Activated CD4-positive, alpha-beta memory T cell treated with anti-CD3 and anti-CD28 coated beads for 36 hours (primary cell): ENCODE measurements around the gene NELL2. TPM values are rescaled to one million over a fixed set of nuclear protein-coding genes. Genes with fewer than 3 reads are reported as not detected.

Source experiments
- CTCF ChIA-PET: fragments of 350-600 bp; sonication (Branson Sonifier 250); formaldehyde crosslinking; loops from one replicate; lab custom pipeline; 2021; ENCODE audit warnings: antibody characterized with exemption, inconsistent platforms; lab: Charles Lee
- POLR2A ChIA-PET: fragments of 350-600 bp; sonication (Branson Sonifier 250); formaldehyde crosslinking; loops from one replicate; lab custom pipeline; 2021; ENCODE audit warnings: antibody characterized with exemption; lab: Charles Lee
- DNase-seq: peaks from one replicate; pipeline ENCODE4 v3.0.0-alpha.2; 2020
- H3K27ac Mint-ChIP-seq: one replicate; pipeline ENCODE4 v1.8.0; 2021; ENCODE audit warnings: mixed read lengths
- H3K27me3 Mint-ChIP-seq: one replicate; pipeline ENCODE4 v1.8.0; 2021; ENCODE audit warnings: mixed read lengths
- H3K36me3 Mint-ChIP-seq: one replicate; pipeline ENCODE4 v1.8.0; 2021; ENCODE audit warnings: mixed read lengths
- H3K4me1 Mint-ChIP-seq: one replicate; pipeline ENCODE4 v1.8.0; 2021; ENCODE audit warnings: low read depth, mixed read lengths
- H3K4me3 Mint-ChIP-seq: one replicate; pipeline ENCODE4 v1.8.0; 2021; ENCODE audit warnings: mild to moderate bottlenecking, mixed read lengths
- H3K9me3 Mint-ChIP-seq: one replicate; pipeline ENCODE4 v1.8.0; 2021; ENCODE audit warnings: mixed read lengths
- intact Hi-C: fragments of 100-400 bp; cut with micrococcal nuclease; formaldehyde crosslinking; loops from one replicate; pipeline ENCODE4 v1.15.1; 2023
- total RNA-seq, 2 experiments: library from RNA; stranded (reverse); gene quantifications; one replicate each; pipeline ENCODE4 v1.2.3, GENCODE V29; 2021

Gene NELL2
- total RNA-seq, 2 experiments from 2014 or later = 40.5 to 43.5 TPM

DNA sequence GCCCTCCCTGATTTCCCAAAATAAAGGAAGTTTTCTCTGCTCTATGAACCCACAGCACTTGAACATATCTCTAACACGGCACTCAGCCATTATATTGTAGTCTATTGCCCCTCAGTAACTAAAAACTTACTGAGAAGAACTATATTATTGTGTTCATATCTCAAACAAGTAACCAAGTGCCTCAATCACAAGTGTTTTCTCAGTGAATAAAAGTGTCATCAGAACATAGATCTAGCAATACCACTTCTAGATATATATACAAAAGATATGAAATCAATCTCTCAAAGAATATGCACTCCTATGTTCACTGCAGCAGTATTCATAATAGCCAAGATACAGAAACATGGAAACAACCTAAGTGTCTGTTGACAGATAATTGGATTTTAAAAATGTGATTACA lies 138.1 kb downstream of the NELL2 start:
- Mint-ChIP-seq H3K36me3 (peaks cover 34% of the 10 kb centered on the region), H3K4me3 (no peak overlapping the region), H3K27ac (no peak overlapping the region), H3K9me3 (peaks cover 17% of the 10 kb centered on the region), H3K27me3 (no peaks in the 10 kb centered on the region), H3K4me1 (no peaks in the 10 kb centered on the region)
- ChIA-PET POLR2A (no interaction called here), CTCF (no interaction called here)
- intact Hi-C loops = no loop called here
- DNase-seq = no peak

DNA sequence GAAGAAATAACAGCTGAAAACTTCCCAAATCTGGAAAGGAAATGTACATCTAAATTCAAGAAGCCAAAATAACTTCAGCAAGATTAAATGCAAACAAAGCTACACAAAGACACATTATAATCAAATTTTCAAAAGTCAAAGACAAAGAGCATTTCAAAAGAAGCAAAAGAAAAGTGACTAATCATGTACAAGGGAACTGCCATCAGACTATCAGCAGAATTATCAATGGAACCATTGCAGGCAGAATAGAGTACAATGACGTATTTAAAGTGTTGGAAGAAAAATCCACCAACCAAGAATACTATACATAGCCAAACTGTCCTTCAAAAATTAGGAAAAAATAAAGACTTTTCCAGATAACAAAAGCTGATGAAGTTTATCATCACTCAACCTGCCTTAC lies 147.5 kb downstream of the NELL2 start:
- POLR2A ChIA-PET = no interaction called here
- H3K27me3 Mint-ChIP-seq = no peaks in the 10 kb centered on the region
- no peaks in the 10 kb centered on the region for H3K4me1 Mint-ChIP-seq
- H3K9me3 Mint-ChIP-seq = peaks cover 57% of the 10 kb centered on the region
- H3K4me3 Mint-ChIP-seq = no peak overlapping the region
- H3K27ac Mint-ChIP-seq = no peak overlapping the region
- H3K36me3 Mint-ChIP-seq = peaks cover 66% of the 10 kb centered on the region
- intact Hi-C loops = no loop called here
- DNase-seq = no peak
- CTCF ChIA-PET = interaction anchor here (0.7 kb wide), 1 partner anchor 46 kb away, joined by 3 read pairs; no protein-coding TSS in a partner anchor

DNA sequence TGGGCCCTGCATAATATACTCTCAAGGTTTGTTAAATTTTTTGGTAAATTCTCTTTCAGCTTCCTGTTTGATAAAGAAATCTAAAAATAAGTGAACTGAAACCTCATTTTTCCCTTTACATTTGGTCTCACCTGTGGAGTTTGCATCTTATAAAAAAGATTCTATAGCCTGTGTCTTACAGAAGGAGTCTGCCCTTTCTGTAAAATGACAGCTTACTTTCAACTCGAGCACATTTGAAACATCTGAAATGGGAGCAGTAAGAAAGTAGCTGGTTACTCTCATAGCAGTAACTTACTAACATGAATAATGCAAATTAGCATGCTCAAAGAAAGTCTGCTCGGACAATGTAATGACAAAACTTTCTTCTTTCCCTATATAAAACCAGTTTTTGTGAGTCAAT lies 155.8 kb downstream of the NELL2 start:
- no peak overlapping the region for H3K27ac Mint-ChIP-seq
- ChIA-PET CTCF (no interaction called here), POLR2A (no interaction called here)
- H3K4me1 Mint-ChIP-seq = peaks cover 12% of the 10 kb centered on the region
- intact Hi-C loops = no loop called here
- no peak for DNase-seq
- no peaks in the 10 kb centered on the region for H3K27me3 Mint-ChIP-seq
- no peak overlapping the region for H3K4me3 Mint-ChIP-seq
- peaks cover 13% of the 10 kb centered on the region for H3K9me3 Mint-ChIP-seq
- H3K36me3 Mint-ChIP-seq = peaks cover 12% of the 10 kb centered on the region

DNA sequence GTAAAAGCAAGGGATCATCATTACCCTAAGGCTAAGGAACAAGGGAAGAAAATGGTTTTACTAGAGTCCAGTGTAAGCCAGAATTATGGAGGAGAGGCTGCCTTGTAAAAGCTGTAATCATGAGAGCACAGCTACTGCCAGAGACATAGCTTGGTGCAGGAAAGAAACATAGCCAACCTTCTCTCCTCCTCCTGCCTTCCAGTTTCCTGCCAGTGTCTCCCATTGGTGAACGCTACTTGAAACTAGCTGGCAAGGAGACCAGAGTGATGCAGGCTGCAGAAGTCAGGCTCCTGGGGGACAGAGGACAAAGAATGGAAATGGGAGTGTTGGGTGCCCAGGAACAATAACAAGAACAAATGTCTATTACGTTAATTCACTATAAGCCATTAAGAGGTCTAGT lies 158.5 kb downstream of the NELL2 start:
- intact Hi-C loops = no loop called here
- H3K27ac Mint-ChIP-seq = no peak overlapping the region
- no peaks in the 10 kb centered on the region for H3K9me3 Mint-ChIP-seq
- ChIA-PET CTCF (no interaction called here), POLR2A (no interaction called here)
- no peak for DNase-seq
- H3K4me3 Mint-ChIP-seq = no peak overlapping the region
- H3K36me3 Mint-ChIP-seq = no peaks in the 10 kb centered on the region
- no peaks in the 10 kb centered on the region for H3K27me3 Mint-ChIP-seq
- peaks cover 12% of the 10 kb centered on the region for H3K4me1 Mint-ChIP-seq

DNA sequence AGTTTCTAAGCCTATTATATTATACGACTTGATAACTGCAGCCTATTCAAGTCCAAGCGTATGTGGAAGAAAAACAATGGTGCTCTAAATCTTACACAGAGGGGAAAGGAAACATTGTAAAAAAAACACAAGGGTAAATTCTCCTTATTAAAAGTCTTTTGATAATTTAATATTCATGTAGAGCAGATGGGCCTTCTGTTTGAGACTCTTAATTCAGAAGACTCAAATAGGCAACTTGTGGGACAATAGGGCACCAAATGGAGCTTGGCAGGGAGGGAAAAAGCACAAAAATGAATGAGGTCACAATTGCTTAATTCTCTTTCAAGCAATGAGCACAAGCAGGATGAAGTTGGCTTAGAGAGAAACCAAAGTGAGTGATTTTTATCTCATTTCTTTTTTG lies 159.4 kb downstream of the NELL2 start:
- intact Hi-C loops = no loop called here
- Mint-ChIP-seq H3K36me3 (no peaks in the 10 kb centered on the region), H3K4me1 (peaks cover 10% of the 10 kb centered on the region), H3K27me3 (no peaks in the 10 kb centered on the region), H3K27ac (no peak overlapping the region), H3K4me3 (no peak overlapping the region), H3K9me3 (no peaks in the 10 kb centered on the region)
- ChIA-PET POLR2A (no interaction called here), CTCF (no interaction called here)
- no peak for DNase-seq

DNA sequence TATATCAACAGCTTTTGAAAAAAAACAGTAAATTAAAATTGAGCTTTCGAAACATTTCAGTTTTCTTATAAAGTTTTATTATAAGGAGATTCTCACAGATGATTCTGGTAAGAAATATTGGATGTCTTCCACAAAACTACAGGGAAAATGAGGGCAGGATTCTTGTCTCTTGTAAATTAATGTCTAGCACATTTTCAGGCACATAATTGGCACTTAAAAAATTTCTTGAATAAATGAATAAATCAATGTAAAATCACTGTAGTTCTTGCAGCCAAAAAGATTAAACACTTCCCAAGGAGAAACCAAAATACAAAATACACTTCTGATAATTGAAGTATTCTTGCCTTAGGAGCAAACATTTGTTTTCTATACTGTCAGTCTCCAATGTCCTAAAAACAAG lies 164.4 kb downstream of the NELL2 start:
- Mint-ChIP-seq H3K4me3 (no peak overlapping the region), H3K4me1 (peaks cover 3% of the 10 kb centered on the region), H3K27me3 (no peaks in the 10 kb centered on the region), H3K27ac (no peak overlapping the region), H3K36me3 (peaks cover 6% of the 10 kb centered on the region), H3K9me3 (no peaks in the 10 kb centered on the region)
- ChIA-PET CTCF (no interaction called here), POLR2A (no interaction called here)
- no peak for DNase-seq
- intact Hi-C loops = no loop called here

DNA sequence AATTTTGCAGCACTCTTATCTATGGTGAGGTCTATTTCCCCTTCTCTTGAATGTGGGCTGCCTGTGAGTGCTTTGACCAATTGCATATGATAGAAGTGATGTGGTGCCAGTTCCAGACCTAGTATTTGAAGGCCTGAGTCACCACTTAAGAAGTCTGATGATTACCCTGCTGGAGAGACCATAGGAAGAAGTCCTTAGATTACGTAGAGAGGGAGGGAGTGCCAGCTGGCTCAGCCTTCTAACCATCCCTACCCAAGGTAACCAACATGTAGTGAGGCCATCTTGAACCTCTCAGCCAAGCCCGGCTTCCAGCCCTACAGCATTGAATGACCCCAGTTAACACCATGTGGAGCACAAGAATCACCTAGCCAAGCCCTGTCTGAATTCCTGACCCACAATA lies 166.9 kb downstream of the NELL2 start:
- Mint-ChIP-seq H3K27ac (no peak overlapping the region), H3K27me3 (no peaks in the 10 kb centered on the region), H3K9me3 (no peaks in the 10 kb centered on the region), H3K4me3 (no peak overlapping the region), H3K36me3 (peaks cover 6% of the 10 kb centered on the region), H3K4me1 (peaks cover 3% of the 10 kb centered on the region)
- no peak for DNase-seq
- ChIA-PET POLR2A (no interaction called here), CTCF (no interaction called here)
- intact Hi-C loops = no loop called here

DNA sequence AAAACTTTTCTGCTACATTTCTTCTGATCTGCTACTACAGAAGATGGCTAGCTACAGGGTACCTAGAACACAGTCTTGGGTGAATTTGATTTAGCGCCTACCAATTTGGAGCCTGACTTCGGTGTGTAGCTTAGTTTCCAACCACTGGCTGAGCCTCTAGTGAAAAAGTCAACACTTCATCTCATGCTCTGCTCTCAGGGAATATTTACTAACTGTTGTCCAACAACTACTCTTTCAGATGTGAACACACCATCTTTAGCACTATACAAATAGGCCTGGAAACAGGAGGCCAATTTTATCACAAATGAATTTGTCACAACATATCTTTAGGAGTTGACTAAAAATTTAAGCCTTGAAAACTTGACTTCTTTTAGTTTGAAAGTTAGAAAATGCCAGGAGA lies 167.9 kb downstream of the NELL2 start:
- Mint-ChIP-seq H3K27ac (no peak overlapping the region), H3K36me3 (peaks cover 6% of the 10 kb centered on the region), H3K4me3 (no peak overlapping the region), H3K9me3 (no peaks in the 10 kb centered on the region), H3K27me3 (no peaks in the 10 kb centered on the region), H3K4me1 (peaks cover 3% of the 10 kb centered on the region)
- intact Hi-C loops = no loop called here
- POLR2A ChIA-PET = no interaction called here
- DNase-seq = no peak
- CTCF ChIA-PET = no interaction called here

DNA sequence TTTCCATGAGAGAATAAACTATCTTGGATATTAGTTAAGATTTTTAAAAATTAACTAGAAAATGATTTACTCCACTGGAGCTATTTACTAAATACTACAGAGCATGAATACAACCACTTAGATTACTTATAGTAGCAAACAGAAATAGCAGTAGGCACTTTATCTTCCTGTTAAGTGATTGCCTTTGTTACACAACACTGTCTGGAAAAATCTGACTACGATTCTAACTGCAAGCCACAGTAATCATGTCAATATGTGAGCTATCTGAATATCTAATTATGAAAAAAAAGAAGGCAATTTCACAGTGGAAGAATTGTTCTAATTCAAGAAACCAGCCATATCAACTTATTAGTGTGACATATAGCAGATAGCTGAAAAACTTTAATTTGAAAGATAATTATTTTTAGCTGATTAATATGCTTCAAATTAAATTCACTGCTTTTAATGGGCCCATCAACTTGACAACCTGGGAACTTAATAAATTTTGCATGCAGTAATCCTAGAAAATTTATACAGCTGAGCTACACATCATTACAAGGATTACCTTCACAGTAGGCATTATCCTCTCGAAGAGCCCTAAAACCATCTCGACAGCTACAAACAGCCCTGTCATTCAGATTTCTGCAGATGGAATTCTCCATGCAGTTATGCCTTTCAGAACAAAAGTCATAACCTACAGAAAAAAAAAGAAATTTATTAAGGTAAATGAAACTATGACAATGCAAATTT lies 172.8 kb downstream of the NELL2 start:
- H3K27ac Mint-ChIP-seq = no peak overlapping the region

DNA sequence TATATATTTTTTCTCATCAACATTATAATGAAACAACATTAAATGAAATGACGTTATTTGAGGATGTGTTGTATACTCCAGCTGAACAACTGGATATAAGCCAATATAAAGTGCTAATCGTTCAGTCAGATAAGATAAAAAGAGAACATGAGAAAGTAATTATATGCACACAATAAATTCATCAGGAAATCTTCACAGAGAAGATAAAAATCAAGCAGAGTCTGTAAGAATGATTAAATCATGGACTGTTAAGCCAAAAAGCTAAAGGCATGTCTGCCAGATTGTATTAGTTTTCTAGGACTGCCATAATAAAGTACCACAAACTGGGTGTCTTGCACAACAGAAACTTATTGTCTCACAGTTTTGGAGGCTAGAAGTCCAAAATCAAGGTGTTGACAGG lies 178.6 kb downstream of the NELL2 start:
- Mint-ChIP-seq H3K27ac (no peak overlapping the region), H3K9me3 (no peaks in the 10 kb centered on the region), H3K27me3 (no peaks in the 10 kb centered on the region), H3K4me3 (no peak overlapping the region), H3K36me3 (peaks cover 23% of the 10 kb centered on the region), H3K4me1 (peaks cover 6% of the 10 kb centered on the region)
- intact Hi-C loops = no loop called here
- ChIA-PET CTCF (no interaction called here), POLR2A (no interaction called here)
- DNase-seq = no peak

More for the DNA sequence above, 172.8 kb downstream of the NELL2 start:
- intact Hi-C loops = no loop called here
- ChIA-PET POLR2A (no interaction called here), CTCF (interaction anchor here (1.2 kb wide), 1 partner anchor 245 kb away, joined by 4 read pairs; no protein-coding TSS in a partner anchor)
- Mint-ChIP-seq H3K9me3 (no peaks in the 10 kb centered on the region), H3K36me3 (peaks cover 15% of the 10 kb centered on the region), H3K4me1 (peaks cover 1% of the 10 kb centered on the region), H3K4me3 (no peak overlapping the region), H3K27me3 (no peaks in the 10 kb centered on the region)
- DNase-seq = no peak

DNA sequence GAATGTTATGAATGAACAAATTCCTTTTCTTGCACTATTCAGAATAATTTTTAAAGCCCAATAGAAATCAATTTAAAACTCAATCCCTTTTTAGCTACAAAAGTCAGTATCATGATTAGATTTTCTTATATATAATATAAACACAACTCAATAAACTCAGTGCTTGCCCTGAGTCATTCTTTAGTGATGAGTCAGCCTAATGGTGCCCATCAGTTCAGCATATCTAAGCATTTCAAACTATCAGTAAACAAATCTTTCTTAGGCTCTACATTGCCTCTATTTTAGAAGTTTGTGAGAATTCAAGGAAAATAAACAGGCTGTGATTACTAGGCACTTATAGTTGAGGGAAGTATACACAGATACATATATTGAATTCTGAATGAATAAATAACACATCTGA lies 179.6 kb downstream of the NELL2 start:
- Mint-ChIP-seq H3K9me3 (no peaks in the 10 kb centered on the region), H3K4me3 (no peak overlapping the region), H3K4me1 (peaks cover 6% of the 10 kb centered on the region), H3K27ac (no peak overlapping the region), H3K27me3 (no peaks in the 10 kb centered on the region), H3K36me3 (peaks cover 17% of the 10 kb centered on the region)
- CTCF ChIA-PET = no interaction called here
- POLR2A ChIA-PET = no interaction called here
- DNase-seq = no peak
- intact Hi-C loops = no loop called here

DNA sequence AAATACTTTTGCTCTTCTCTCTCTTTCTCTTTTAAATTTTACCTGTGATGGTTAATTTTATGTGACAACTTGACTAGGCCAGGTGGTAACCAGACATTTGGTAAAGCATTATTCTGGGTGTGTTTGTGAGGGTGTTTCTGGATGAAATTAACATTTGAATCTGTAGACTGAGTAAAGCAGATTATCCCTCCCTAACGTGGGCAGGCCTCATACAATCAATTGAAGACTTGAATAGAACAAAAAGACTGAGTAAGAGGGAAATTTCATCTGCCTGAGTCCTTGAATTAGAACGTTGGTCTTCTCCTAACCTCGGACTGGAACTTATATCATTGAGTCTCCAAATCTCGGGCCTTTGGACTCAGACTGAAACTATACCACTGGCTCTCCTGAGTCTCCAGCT lies 182.1 kb downstream of the NELL2 start:
- Mint-ChIP-seq H3K9me3 (no peaks in the 10 kb centered on the region), H3K27ac (no peak overlapping the region), H3K4me3 (no peak overlapping the region), H3K27me3 (no peaks in the 10 kb centered on the region), H3K4me1 (peaks cover 6% of the 10 kb centered on the region), H3K36me3 (peaks cover 17% of the 10 kb centered on the region)
- no peak for DNase-seq
- intact Hi-C loops = no loop called here
- POLR2A ChIA-PET = no interaction called here
- CTCF ChIA-PET = no interaction called here

DNA sequence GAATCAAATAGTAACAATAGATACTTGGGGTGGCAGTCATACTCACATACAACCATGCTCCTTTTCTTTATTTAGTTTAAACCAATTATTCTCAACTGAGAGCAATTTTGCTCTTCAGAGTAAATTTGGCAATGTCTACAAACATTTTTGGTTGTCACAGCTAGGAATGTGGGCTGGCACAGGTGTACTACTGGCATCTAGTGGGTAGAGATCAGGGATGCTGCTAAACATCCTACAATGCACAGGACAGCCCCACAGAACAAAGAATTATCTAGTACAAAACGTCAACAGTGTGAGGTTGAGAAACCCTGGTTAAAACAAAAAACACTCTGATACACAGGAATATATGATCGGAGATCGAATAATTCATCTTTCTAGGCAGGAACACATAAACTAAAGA lies 186.5 kb downstream of the NELL2 start:
- Mint-ChIP-seq H3K27ac (no peak overlapping the region), H3K4me1 (no peaks in the 10 kb centered on the region), H3K4me3 (no peak overlapping the region), H3K36me3 (peaks cover 20% of the 10 kb centered on the region), H3K9me3 (peaks cover 5% of the 10 kb centered on the region), H3K27me3 (no peaks in the 10 kb centered on the region)
- intact Hi-C loops = no loop called here
- DNase-seq = no peak
- ChIA-PET POLR2A (no interaction called here), CTCF (no interaction called here)
